IMR-90 (cell line): ENCODE results near the gene PCYOX1L. TPM values are rescaled to one million over a fixed set of nuclear protein-coding genes. Genes with fewer than 3 reads are reported as not detected.

ENCODE experiments used
- ATAC-seq: fragments of 200-7000 bp; cut with Tn5 transposase; 2 replicates; pipeline ENCODE4 v1.9.1; 2020; ENCODE audit warnings: low read depth, mild to moderate bottlenecking, moderate library complexity
- BruUV-seq: library from RNA; stranded (reverse); fragments of 400-500 nt; replicated peaks from 2 replicates; lab custom pipeline; 2021; lab: Mats Ljungman, UMichigan
- CTCF ChIA-PET: fragments of 300-600 bp; formaldehyde crosslinking; extraction: SDS; loops from one replicate; lab custom pipeline; 2021; ENCODE audit warnings: antibody characterized with exemption; lab: Yijun Ruan, JAX
- POLR2A ChIA-PET: fragments of 300-600 bp; sonication (Branson Sonifier 250); formaldehyde crosslinking; loops from one replicate; lab custom pipeline; 2022; ENCODE audit warnings: antibody characterized with exemption; ENCODE audit not compliant: unreplicated experiment; lab: Charles Lee
- DNase-seq: peaks from one replicate; pipeline ENCODE4 v3.0.0; 2013
- H2AFZ ChIP-seq: replicated peaks from 2 replicates; pipeline ENCODE3; 2013; ENCODE audit warnings: low read length, mild to moderate bottlenecking; ENCODE audit not compliant: poor library complexity
- H2AK5ac ChIP-seq: 2 replicates; pipeline ENCODE4 v1.6.1; 2013; ENCODE audit warnings: low read depth, low read length, inconsistent platforms
- H2AK9ac ChIP-seq: replicated peaks from 2 replicates; pipeline ENCODE3; 2013; ENCODE audit warnings: mild to moderate bottlenecking, low read depth, low read length, moderate library complexity; ENCODE audit not compliant: poor library complexity
- H2BK120ac ChIP-seq: 2 replicates; pipeline ENCODE4 v1.6.1; 2013; ENCODE audit warnings: low read depth, low read length, inconsistent platforms
- H2BK15ac ChIP-seq: 3 replicates; pipeline ENCODE4 v1.6.1; 2013; ENCODE audit warnings: low read depth, low read length, inconsistent platforms
- H2BK20ac ChIP-seq: 2 replicates; pipeline ENCODE4 v1.6.1; 2013; ENCODE audit warnings: low read depth, mild to moderate bottlenecking, inconsistent platforms, low read length, moderate library complexity
- H2BK5ac ChIP-seq: 2 replicates; pipeline ENCODE4 v1.6.1; 2013; ENCODE audit warnings: mild to moderate bottlenecking, low read depth, low read length, inconsistent platforms; ENCODE audit not compliant: poor library complexity, severe bottlenecking
- H3K14ac ChIP-seq: replicated peaks from 2 replicates; pipeline ENCODE4 v1.6.1; 2013; ENCODE audit warnings: low read depth, low read length, inconsistent platforms
- H3K18ac ChIP-seq: 2 replicates; pipeline ENCODE4 v1.6.1; 2013; ENCODE audit warnings: low read depth, low read length, control low read depth
- H3K23ac ChIP-seq: 2 replicates; pipeline ENCODE4 v1.6.1; 2013; ENCODE audit warnings: low read depth, low read length, inconsistent platforms
- H3K27ac ChIP-seq: 2 replicates; pipeline ENCODE4 v1.5.1; 2013; ENCODE audit warnings: mild to moderate bottlenecking, control low read depth, low read length; ENCODE audit not compliant: insufficient read depth
- H3K27me3 ChIP-seq: 2 replicates; pipeline ENCODE4 v1.6.1; 2013; ENCODE audit warnings: low read length; ENCODE audit not compliant: control insufficient read depth, insufficient read depth
- H3K36me3 ChIP-seq: 2 replicates; pipeline ENCODE4 v1.6.1; 2013; ENCODE audit warnings: low read length, mixed read lengths; ENCODE audit not compliant: control insufficient read depth, insufficient read depth
- H3K4ac ChIP-seq: 2 replicates; pipeline ENCODE4 v1.6.1; 2013; ENCODE audit warnings: low read depth, low read length, inconsistent platforms
- H3K4me1 ChIP-seq: 2 replicates; pipeline ENCODE4 v1.6.1; 2013; ENCODE audit warnings: low read length, mixed read lengths; ENCODE audit not compliant: control insufficient read depth, insufficient read depth
- H3K4me2 ChIP-seq: 2 replicates; pipeline ENCODE4 v1.6.1; 2013; ENCODE audit warnings: low read depth, mild to moderate bottlenecking, control low read depth, low read length, moderate library complexity
- H3K4me3 ChIP-seq: 2 replicates; pipeline ENCODE4 v1.5.1; 2013; ENCODE audit warnings: low read depth, mild to moderate bottlenecking, control low read depth, low read length, moderate library complexity; ENCODE audit not compliant: insufficient read depth
- H3K56ac ChIP-seq: 2 replicates; pipeline ENCODE4 v1.6.1; 2013; ENCODE audit warnings: low read length, inconsistent platforms; ENCODE audit not compliant: insufficient read depth; ENCODE audit errors: extremely low read depth
- H3K79me1 ChIP-seq, 2 experiments: 2 replicates each; pipeline ENCODE4 v1.6.1; 2013; ENCODE audit warnings: low read length in 2 of 2, inconsistent platforms in 1 of 2, low read depth in 1 of 2
- H3K9ac ChIP-seq: 2 replicates; pipeline ENCODE4 v1.6.1; 2013; ENCODE audit warnings: low read depth, low read length, control low read depth
- H3K9me1 ChIP-seq: 2 replicates; pipeline ENCODE4 v1.6.1; 2013; ENCODE audit warnings: low read length, inconsistent platforms; ENCODE audit not compliant: insufficient read depth
- H3K9me3 ChIP-seq: 2 replicates; pipeline ENCODE4 v1.6.1; 2013; ENCODE audit warnings: low read length; ENCODE audit not compliant: control insufficient read depth, insufficient read depth
- H4K20me1 ChIP-seq: 2 replicates; pipeline ENCODE4 v1.6.1; 2013; ENCODE audit warnings: low read length, inconsistent platforms; ENCODE audit not compliant: insufficient read depth
- H4K5ac ChIP-seq: 2 replicates; pipeline ENCODE4 v1.6.1; 2013; ENCODE audit warnings: mild to moderate bottlenecking, low read depth, low read length, control low read depth
- H4K8ac ChIP-seq, 2 experiments: 2 replicates each; pipeline ENCODE4 v1.6.1; 2013; ENCODE audit warnings: low read depth in 2 of 2, low read length in 2 of 2, control low read depth in 1 of 2, inconsistent platforms in 1 of 2
- H4K91ac ChIP-seq: 2 replicates; pipeline ENCODE4 v1.6.1; 2013; ENCODE audit warnings: low read depth, low read length, inconsistent platforms; ENCODE audit not compliant: insufficient read depth
- BHLHE40 ChIP-seq: fragments of 150-350 bp; IDR thresholded peaks from 2 replicates; pipeline ENCODE4 v1.6.1; 2016; ENCODE audit warnings: mild to moderate bottlenecking, low read depth, low read length
- CEBPB ChIP-seq: IDR thresholded peaks from 2 replicates; pipeline ENCODE4 v1.6.1; 2012; ENCODE audit warnings: low read depth, low read length, improper control_type of control experiment
- CHD1 ChIP-seq: IDR thresholded peaks from 2 replicates; pipeline ENCODE4 v1.6.1; 2012; ENCODE audit warnings: low read depth, low read length, improper control_type of control experiment
- ELK1 ChIP-seq: fragments of 150-350 bp; IDR thresholded peaks from 2 replicates; pipeline ENCODE4 v1.6.1; 2016; ENCODE audit warnings: low read depth, mild to moderate bottlenecking, low read length, moderate library complexity, borderline replicate concordance
- FOS ChIP-seq: fragments of 150-350 bp; IDR thresholded peaks from 2 replicates; pipeline ENCODE4 v1.6.1; 2016; ENCODE audit warnings: low read depth, low read length
- MAFK ChIP-seq: IDR thresholded peaks from 2 replicates; pipeline ENCODE4 v1.6.1; 2012; ENCODE audit warnings: low read depth, low read length, improper control_type of control experiment
- MAZ ChIP-seq: IDR thresholded peaks from 2 replicates; pipeline ENCODE4 v1.6.1; 2012; ENCODE audit warnings: low read depth, mild to moderate bottlenecking, low read length, improper control_type of control experiment, moderate library complexity, borderline replicate concordance
- MXI1 ChIP-seq: IDR thresholded peaks from 2 replicates; pipeline ENCODE4 v1.6.1; 2012; ENCODE audit warnings: low read depth, mild to moderate bottlenecking, low read length, moderate library complexity, borderline replicate concordance
- NFE2L2 ChIP-seq: fragments of 150-350 bp; IDR thresholded peaks from 2 replicates; pipeline ENCODE4 v1.6.1; 2016; ENCODE audit warnings: low read depth, mild to moderate bottlenecking, low read length
- POLR2A ChIP-seq: IDR thresholded peaks from 2 replicates; pipeline ENCODE4 v1.6.1; 2012; ENCODE audit warnings: mild to moderate bottlenecking, low read depth, low read length
- RAD21 ChIP-seq: IDR thresholded peaks from 2 replicates; pipeline ENCODE4 v1.6.1; 2012; ENCODE audit warnings: low read length, improper control_type of control experiment
- RCOR1 ChIP-seq: IDR thresholded peaks from 2 replicates; pipeline ENCODE4 v1.6.1; 2012; ENCODE audit warnings: mild to moderate bottlenecking, low read length, improper control_type of control experiment; ENCODE audit not compliant: insufficient replicate concordance
- RFX5 ChIP-seq: IDR thresholded peaks from 2 replicates; pipeline ENCODE4 v1.8.0; 2012; ENCODE audit warnings: low read depth, mild to moderate bottlenecking, low read length, moderate library complexity
- SMC3 ChIP-seq: fragments of 150-350 bp; IDR thresholded peaks from 2 replicates; pipeline ENCODE4 v1.6.1; 2016; ENCODE audit warnings: low read depth, mild to moderate bottlenecking, antibody characterized with exemption, low read length, moderate library complexity
- WGBS, 2 experiments: methylation state at CpG; one replicate each; pipeline versions ENCODE4 v1.1.5 to v1.1.7; 2013; ENCODE audit warnings: missing lambda C conversion rate in 2 of 2; ENCODE audit not compliant: insufficient read length in 1 of 2; ENCODE audit errors: extremely low coverage in 2 of 2; 5-methylcytosine and 5-hydroxymethylcytosine counted together
- dilution Hi-C: fragments of 300-500 bp; cut with HindIII; formaldehyde crosslinking; loops from one replicate; pipeline ENCODE4 v1.14.3; 2018; ENCODE audit warnings: low sequenced_read_pairs; ENCODE audit not compliant: unreplicated experiment
- in situ Hi-C: fragments of 300-500 bp; cut with MboI; formaldehyde crosslinking; loops from 3 replicates; pipeline ENCODE4 v1.14.3; 2019; ENCODE audit warnings: low sequenced_read_pairs, inconsistent platforms, mixed read lengths
- intact Hi-C: fragments of 100-400 bp; cut with micrococcal nuclease; formaldehyde crosslinking; loops from 2 replicates; pipeline ENCODE4 v1.10.0; 2022
- polyA plus RNA-seq, 3 experiments: library from polyadenylated mRNA; depleted of rRNA; stranded (reverse); fragments of >200 nt; gene quantifications; 2 replicates each; pipeline ENCODE4 v1.2.3, GENCODE V29; 2012; ENCODE audit warnings: low replicate concordance in 1 of 3
- total RNA-seq: library from RNA; depleted of rRNA; stranded (reverse); fragments of >200 nt; gene quantifications from 2 replicates; pipeline ENCODE4 v1.2.3, GENCODE V29; 2012

The PCYOX1L gene
- total and polyA plus RNA-seq, 2 of the 4 experiments (the other 2 are of a cell fraction): 7.0 to 14.3 TPM

- Histone ChIP-seq H2AK5ac (no peak overlapping the region), H4K5ac (no peak overlapping the region), H3K36me3 (no peaks in the 10 kb centered on the region), H2AFZ (no peak overlapping the region), H2BK15ac (no peak overlapping the region), H2BK5ac (no peak overlapping the region), H3K4me1 (no peaks in the 10 kb centered on the region), H3K18ac (no peak overlapping the region), H3K4me2 (no peak overlapping the region), H3K56ac (no peak overlapping the region), H3K23ac (no peak overlapping the region), H3K27ac (no peak overlapping the region), H3K27me3 (no peaks in the 10 kb centered on the region), H3K14ac (no peak overlapping the region), H2BK120ac (no peak overlapping the region), H3K9ac (no peak overlapping the region), H2AK9ac (no peak overlapping the region), H3K9me3 (no peaks in the 10 kb centered on the region), H4K20me1 (no peaks in the 10 kb centered on the region), H3K79me1 (no peaks in the 10 kb centered on the region), H4K91ac (no peak overlapping the region), H3K9me1 (0 out of 2 replicates have a peak, but pooled peaks cover 18% of the 10 kb centered on the region), H2BK20ac (no peak overlapping the region), H4K8ac (no peak overlapping the region), H3K4me3 (no peak overlapping the region), H3K4ac (no peak overlapping the region)
- WGBS, 2 experiments: no CpG with 5 or more reads among the region's 6 CpGs
- in situ Hi-C loops: no loop called here
- ATAC-seq (no peak), DNase-seq (no peak)
- BruUV-seq: no TSS peak
- dilution Hi-C loops: no loop called here
- intact Hi-C loops: no loop called here
- POLR2A ChIA-PET: no interaction called here
- CTCF ChIA-PET: interaction anchor here (1.4 kb wide), 1 partner anchor 62 kb away, joined by 4 read pairs; no protein-coding TSS in a partner anchor
- TF ChIP-seq RFX5 (no peak), MAFK (no peak), MAZ (no peak), ELK1 (no peak), CHD1 (no peak), SMC3 (no peak), NFE2L2 (no peak), RAD21 (no peak), MXI1 (no peak), BHLHE40 (no peak), FOS (no peak), RCOR1 (no peak), POLR2A (no peak), CEBPB (no peak)
Observed at GRCh38 chr5:149309354-149309753, 48.5 kb upstream of the PCYOX1L start.
